ENCODE results near the gene ATP6V0A1. TPM values are rescaled to one million over a fixed set of nuclear protein-coding genes. Genes with fewer than 3 reads are reported as not detected.

Gene ATP6V0A1
- total and polyA plus RNA-seq, 10 donors: 23.0 to 140 (median 110) TPM

DNA sequence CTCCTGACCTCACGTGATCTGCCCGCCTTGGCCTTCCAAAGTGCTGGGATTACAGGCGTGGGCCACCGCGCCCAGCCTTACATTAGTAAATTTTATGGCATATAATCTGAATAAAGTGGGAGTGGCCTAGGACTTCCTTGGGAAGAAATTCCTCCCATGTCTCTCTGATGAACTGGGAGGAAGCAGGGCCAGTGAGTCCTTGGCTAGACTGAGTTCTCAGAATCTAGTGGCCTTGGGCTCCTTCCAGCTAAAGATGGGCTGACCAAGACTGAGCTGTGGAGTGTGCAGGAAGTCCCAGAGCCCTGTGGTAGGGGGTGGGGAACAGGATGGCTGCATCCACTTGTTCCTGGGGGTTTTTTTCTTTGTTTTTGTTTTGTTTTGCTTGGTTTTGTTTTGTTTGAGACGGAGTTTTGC, 67.4 kb downstream of the ATP6V0A1 start:
- Histone ChIP-seq H3K36me3 (peaks cover 0 to 28% (median 13%) of the 10 kb centered on the region in 6 donors), H3K27me3 (replicated peaks in 1 of 7) (no peaks in the 10 kb centered on the region), H3K9me3 (no peaks in the 10 kb centered on the region), H3K4me1 (peaks cover 17 to 88% (median 53%) of the 10 kb centered on the region in 6 donors), H3K27ac (peak overlapping the region in 7 of 8 donors; percentile 62 to 78 (median 73)), H3K4me3 (no peak overlapping the region)
- WGBS, 5 donors: 58 to 91% (median 74%) methylated on average over 6 of the region's 6 CpGs
- intact Hi-C loops (cut with DNase I; ENCODE audit: low total_unique reads): no loop called here
- DNase-seq: peak; percentile 69
- TF ChIP-seq POLR2A (IDR thresholded peaks at IDR 0.05) (no peak), POLR2AphosphoS5 (IDR thresholded peaks at IDR 0.05) (peak in 2 of 3 donors; percentile 35 to 47)
- TF ChIP-seq, protein P1, sequence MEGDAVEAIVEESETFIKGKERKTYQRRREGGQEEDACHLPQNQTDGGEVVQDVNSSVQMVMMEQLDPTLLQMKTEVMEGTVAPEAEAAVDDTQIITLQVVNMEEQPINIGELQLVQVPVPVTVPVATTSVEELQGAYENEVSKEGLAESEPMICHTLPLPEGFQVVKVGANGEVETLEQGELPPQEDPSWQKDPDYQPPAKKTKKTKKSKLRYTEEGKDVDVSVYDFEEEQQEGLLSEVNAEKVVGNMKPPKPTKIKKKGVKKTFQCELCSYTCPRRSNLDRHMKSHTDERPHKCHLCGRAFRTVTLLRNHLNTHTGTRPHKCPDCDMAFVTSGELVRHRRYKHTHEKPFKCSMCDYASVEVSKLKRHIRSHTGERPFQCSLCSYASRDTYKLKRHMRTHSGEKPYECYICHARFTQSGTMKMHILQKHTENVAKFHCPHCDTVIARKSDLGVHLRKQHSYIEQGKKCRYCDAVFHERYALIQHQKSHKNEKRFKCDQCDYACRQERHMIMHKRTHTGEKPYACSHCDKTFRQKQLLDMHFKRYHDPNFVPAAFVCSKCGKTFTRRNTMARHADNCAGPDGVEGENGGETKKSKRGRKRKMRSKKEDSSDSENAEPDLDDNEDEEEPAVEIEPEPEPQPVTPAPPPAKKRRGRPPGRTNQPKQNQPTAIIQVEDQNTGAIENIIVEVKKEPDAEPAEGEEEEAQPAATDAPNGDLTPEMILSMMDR (IDR thresholded peaks at IDR 0.05 in 8 of 11, conservative IDR thresholded peaks at IDR 0.05 in 3 of 11): no peak

DNA sequence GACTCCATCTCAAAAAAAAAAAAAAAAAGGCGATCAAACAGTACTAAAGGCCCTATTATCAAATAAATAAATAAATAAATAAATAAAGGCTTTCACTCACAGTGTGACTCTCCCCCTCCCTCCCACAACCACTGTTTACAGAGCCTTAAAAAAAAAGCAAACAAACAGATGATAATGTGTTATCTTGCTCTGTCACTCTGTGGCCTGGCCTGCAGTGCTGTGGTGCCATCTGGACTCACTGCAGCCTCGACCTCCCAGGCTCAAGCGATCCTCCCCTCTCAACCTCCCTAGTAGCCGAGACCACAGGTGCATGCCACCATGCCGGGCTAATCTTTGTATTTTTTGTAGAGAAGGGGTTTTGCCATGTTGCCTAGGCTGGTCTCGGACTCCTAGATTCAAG, 69.3 kb downstream of the ATP6V0A1 start:
- H3K4me3 ChIP-seq: no peak overlapping the region
- peaks cover 0 to 9% (median 0%) of the 10 kb centered on the region in 6 donors for H3K36me3 ChIP-seq
- no peaks in the 10 kb centered on the region for H3K9me3 ChIP-seq
- no peaks in the 10 kb centered on the region for H3K27me3 ChIP-seq (replicated peaks in 1 of 7)
- 89 to 98% (median 93%) methylated on average over 6 of the region's 6 CpGs for WGBS, 5 donors
- no peak overlapping the region for H3K27ac ChIP-seq
- H3K4me1 ChIP-seq: peaks cover 21 to 88% (median 53%) of the 10 kb centered on the region in 6 donors
- TF ChIP-seq, protein P1 (IDR thresholded peaks at IDR 0.05 in 8 of 11, conservative IDR thresholded peaks at IDR 0.05 in 3 of 11): no peak
- no peak for TF ChIP-seq POLR2A (IDR thresholded peaks at IDR 0.05)
- no peak for TF ChIP-seq POLR2AphosphoS5 (IDR thresholded peaks at IDR 0.05)
- no peak for DNase-seq
- intact Hi-C loops (cut with DNase I; ENCODE audit: low total_unique reads): no loop called here

DNA sequence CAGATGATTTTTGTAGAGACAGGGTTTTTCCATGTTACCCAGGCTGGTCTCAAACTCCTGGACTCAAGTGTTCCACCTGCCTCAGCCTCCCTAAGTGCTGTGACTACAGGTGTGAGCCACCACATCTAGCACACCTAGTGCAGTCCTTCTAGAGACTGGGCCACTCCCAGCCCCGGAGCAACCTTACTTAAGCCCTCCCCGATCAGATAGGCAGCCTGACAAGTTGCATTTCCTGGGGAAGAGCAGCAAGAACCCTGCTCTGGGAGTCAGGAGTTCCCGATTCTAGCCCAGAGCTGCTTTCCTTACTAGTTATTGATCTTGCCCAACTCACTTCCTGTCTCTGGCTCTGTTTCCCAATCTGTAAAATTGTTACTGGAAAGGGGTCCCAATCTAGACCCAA, 70.4 kb downstream of the ATP6V0A1 start:
- H3K36me3 ChIP-seq: no peaks in the 10 kb centered on the region
- peaks cover 21 to 85% (median 54%) of the 10 kb centered on the region in 6 donors for H3K4me1 ChIP-seq
- no peak for DNase-seq
- peak overlapping the region in 2 of 8 donors; percentile 30 to 84 for H3K27ac ChIP-seq
- WGBS, 5 donors: 30 to 48% (median 35%) methylated on average over 3 of the region's 3 CpGs
- no peak overlapping the region for H3K4me3 ChIP-seq
- H3K9me3 ChIP-seq: no peaks in the 10 kb centered on the region
- no peaks in the 10 kb centered on the region for H3K27me3 ChIP-seq (replicated peaks in 1 of 7)
- TF ChIP-seq, protein P1 (IDR thresholded peaks at IDR 0.05 in 8 of 11, conservative IDR thresholded peaks at IDR 0.05 in 3 of 11): no peak
- no peak for TF ChIP-seq POLR2AphosphoS5 (IDR thresholded peaks at IDR 0.05)
- no peak for TF ChIP-seq POLR2A (IDR thresholded peaks at IDR 0.05)
- intact Hi-C loops (cut with DNase I; ENCODE audit: low total_unique reads): no loop called here

DNA sequence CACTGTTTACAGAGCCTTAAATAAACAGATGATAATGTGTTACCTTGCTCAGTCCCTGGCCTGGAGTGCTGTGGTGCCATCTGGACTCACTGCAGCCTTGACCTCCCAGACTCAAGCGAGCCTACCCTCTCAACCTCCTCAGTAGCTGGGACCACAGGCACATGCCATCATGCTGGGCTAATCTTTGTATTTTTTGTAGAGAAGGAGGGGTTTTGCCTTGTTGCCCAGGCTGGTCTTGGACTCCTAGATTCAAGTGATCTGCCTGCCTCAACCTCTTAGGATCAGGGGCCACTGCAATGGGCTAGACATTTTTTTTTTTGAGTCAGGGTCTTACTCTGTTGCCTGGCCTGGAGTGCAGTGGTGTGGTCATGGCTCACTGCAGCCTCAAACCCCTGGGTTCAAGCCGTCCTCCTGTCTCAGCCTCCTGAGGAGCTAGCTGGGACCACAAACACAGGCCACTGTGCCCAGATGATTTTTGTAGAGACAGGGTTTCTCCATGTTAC, 72.3 kb downstream of the ATP6V0A1 start:
- no peaks in the 10 kb centered on the region for H3K27me3 ChIP-seq (replicated peaks in 1 of 7)
- H3K27ac ChIP-seq: peak overlapping the region in 6 of 8 donors; percentile 79 to 90 (median 84)
- H3K4me1 ChIP-seq: peaks cover 28 to 85% (median 60%) of the 10 kb centered on the region in 6 donors
- H3K36me3 ChIP-seq: no peaks in the 10 kb centered on the region
- intact Hi-C loops (cut with DNase I; ENCODE audit: low total_unique reads): no loop called here
- TF ChIP-seq, protein P1 (IDR thresholded peaks at IDR 0.05 in 8 of 11, conservative IDR thresholded peaks at IDR 0.05 in 3 of 11): no peak
- WGBS, 5 donors: 82 to 100% (median 90%) methylated on average over 1 to 2 of the region's 2 CpGs
- DNase-seq: no peak
- H3K9me3 ChIP-seq: no peaks in the 10 kb centered on the region
- H3K4me3 ChIP-seq: no peak overlapping the region

Measured in spleen (tissue), 11 donors.